GM19438 (cell line): ENCODE data around the gene GPX6.
"Not testable (repeated sequence)": the region's sequence is repeated elsewhere in the genome, so short reads cannot be mapped to it uniquely, and the experiment has no call there.

Experiments
- ATAC-seq: cut with Tn5 transposase; IDR thresholded peaks from one replicate; pipeline ENCODE4 v1.9.1; 2021; ENCODE audit warnings: low read depth; ENCODE audit not compliant: unreplicated experiment

GPX6 gene

DNA sequence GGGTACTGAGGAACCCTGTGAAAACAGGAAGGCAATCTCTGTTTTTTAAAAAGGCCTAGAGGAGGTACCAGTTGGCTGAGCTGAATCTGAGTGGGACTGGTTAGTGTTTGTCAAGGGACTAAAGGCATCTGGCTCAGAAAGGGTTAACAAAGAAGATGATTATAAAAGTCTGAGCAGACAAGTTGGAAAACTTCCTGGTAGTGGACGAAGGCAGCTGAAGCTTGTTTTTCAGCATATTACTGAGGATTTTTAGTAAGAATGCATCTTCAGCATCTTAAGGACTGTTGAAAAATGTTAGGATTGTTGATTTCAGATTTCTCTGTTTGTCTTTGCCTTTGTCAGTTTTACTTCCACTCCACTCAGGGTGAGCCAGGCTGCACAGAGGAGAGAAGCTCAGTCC lies 15.2 kb upstream of the GPX6 start:
- ATAC-seq: no peak

DNA sequence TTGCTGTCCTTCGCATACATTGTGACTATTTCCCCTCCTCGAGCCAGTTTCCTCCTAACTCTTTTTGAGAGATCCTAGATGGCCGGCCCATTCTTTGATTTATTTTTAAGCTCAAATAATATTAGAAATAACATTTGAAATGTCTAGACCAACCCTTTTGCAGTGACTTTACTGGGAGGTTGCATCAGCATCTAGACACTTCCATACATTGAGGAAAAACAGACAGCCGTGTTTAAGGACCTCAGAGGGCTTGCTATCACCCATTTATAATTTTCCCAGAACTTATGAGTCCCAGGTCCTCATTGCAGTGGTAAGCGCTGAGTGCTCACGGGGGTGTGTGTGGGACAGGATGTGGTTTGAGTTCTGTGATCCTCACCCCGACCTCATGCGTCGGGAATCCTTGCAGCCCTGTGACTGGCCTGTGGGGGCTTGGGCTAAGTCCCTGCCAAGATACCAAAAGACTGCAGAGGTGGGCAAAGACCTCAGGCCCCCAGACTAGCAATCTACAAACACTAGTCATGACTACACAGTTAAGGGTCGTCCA lies 10.0 kb upstream of the GPX6 start, which contains the start of gene GPX5:
TSS of gene GPX5 (plus strand) at position 386 of the 544 bp plus-strand sequence. CDS start at position 519, 133 bp downstream.
- ATAC-seq: no peak

DNA sequence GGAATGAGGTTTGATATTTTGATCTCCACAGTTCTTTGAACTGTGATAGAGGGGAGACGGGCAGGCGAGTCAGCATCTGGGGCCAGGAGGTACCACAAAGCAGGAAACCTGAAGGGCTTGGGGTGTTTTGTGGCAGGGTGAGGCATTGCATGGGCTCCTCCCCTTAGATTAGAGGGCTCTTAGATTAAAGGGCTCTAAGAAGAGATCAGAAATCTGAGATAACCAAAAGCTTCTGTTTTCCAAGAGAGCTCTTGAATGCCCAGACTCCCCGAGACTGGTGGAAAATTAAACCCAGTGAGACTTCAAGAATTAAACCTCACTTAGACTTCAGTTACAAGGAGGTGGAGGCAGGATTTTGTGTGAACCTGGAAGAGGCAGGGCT lies 7.6 kb upstream of the GPX6 start:
- no peak for ATAC-seq

DNA sequence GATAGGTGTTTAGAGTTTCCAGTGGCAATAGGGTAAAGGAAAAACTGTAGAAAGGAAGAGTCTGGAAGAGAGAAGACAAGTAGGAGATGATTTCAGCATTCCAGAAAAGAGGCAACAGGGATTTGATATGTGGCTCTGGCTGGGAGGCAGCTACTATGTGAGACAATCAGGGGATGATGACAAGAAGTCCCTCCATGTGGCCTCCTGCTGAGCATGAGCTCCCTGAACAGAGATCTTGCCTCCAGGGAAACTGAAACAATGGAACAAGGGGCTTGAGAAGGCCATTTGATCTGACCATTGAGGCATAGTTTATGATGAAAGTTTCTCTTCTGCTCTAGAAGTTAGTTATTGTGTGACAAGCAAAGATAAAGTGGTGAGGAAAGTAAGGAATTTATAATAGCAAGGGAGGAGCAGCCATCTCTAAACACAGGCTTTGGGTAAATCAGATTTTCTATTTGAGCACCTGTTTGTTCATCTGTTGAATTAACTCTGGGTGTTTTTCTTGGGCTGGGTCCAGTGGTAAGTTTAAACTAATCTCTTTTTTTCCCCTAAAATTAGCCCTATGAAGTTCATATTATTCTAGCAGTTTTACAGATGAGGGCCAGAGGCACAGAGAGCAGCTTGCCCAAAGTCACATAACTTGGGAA lies 7.1 kb upstream of the GPX6 start:
- no peak for ATAC-seq

DNA sequence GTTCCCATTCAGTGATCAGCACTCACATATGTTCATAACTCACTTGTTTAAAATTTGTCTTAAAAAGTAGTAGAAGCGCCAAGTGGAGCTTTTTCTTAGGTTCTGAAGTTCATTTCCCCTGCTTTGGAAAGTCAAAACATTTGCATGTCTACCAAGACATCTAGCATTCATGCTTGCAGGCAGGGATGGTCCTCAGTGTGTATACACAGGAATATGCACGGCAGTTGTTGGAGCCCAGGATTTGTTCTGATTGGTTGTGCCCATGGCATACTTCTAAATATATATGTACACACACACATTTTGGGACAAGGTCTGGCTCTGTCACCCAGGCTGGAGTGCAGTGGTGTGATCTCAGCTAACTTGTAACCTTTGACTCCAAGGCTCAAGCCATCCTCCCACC lies 2.4 kb upstream of the GPX6 start:
- ATAC-seq: no peak

DNA sequence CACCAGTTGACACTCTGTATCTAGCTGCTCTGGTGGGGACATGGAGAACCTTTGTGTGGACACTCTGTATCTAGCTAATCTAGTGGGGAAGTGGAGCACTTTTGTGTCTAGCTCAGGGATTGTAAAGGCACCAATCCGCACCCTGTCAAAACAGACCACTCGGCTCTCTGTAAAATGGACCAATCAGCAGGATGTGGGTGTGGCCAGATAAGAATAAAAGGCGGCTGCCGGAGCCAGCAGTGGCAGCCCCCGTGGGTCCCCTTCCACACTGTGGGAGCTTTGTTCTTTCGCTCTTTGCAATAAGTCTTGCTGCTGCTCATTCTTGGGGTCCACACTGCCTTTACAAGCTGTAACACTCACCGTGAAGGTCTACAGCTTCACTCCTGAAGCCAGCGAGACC lies 3.2 kb downstream of the GPX6 start:
- ATAC-seq: not testable (repeated sequence)

DNA sequence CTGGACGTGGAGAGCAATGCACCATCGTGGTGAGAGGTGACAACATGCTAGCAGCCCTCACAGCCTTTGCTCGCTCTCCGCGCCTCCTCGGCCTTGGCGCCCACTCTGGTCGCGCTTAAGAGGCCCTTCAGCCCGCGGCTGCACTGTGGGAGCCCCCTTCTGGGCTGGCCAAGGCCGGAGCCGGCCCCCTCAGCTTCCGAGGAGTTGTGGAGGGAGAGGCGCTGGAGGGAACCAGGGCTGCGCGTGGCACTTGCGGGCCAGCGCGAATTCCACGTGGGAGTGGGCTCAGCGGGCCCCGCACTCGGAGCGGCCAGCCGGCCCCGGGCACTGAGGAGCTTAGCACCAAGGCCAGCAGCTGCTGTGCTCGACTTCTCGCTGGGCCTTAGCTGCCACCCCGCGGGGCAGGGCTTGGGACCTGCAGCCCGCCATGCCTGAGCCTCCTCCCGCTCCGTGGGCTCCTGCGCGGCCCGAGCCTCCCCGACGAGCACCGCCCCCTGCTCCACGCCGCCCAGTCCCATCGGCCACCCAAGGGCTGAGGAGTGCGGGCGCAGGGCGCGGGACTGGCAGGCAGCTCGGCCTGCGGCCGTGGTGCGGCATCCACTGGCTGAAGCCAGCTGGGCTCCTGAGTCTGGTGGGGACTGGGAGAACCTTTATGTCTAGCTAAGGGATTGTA lies 3.8 kb downstream of the GPX6 start:
- no peak for ATAC-seq

DNA sequence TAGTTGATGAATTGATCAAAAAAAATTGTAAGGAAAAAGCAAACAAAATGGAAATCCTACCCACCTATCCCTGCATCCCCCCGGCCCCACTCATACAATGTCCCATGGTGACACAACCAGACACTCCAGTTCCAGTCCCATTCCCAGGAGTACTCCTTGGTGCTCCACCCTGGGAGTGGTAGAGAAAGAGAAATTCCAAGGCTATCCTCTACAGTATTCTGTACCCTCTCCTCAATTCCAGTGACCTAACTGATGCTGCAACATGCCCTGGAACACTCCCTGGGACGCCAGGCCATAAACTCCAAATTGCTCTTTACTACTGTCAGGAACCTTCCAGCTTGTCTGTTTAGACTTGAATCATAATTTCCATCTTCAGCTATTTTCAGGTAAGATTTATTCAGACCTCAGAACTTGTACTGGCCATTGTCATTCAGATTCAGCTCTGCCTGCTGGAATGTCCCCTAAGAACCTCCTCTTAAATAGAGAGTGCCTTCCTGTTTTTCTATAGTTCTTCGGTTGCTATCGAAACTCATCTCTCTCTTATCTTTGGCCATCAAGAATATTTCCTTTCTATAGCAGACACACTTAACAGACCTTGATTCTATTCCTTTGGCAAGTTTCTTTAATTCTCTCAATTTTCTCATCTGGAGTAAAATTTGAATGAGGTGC lies 8.7 kb downstream of the GPX6 start:
- ATAC-seq: no peak

DNA sequence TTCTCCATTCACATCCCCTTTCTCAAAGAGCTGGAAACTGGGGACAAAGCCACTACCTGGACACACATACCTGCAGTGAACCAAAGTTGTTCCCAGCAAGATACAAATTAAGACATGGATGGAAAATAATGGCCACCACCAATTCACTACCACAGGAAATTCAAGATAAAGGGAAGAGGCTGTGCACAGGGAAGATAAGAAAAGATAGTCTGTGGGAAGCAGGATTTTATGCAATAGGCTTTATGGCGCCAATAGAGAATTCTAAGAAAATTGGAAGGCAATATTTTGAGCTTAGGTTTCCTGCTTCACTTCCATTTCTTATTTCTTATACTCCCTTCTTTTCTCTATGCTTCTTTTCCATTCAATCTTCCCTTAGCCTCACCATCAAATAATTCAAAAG lies 9.9 kb downstream of the GPX6 start:
- no peak for ATAC-seq

DNA sequence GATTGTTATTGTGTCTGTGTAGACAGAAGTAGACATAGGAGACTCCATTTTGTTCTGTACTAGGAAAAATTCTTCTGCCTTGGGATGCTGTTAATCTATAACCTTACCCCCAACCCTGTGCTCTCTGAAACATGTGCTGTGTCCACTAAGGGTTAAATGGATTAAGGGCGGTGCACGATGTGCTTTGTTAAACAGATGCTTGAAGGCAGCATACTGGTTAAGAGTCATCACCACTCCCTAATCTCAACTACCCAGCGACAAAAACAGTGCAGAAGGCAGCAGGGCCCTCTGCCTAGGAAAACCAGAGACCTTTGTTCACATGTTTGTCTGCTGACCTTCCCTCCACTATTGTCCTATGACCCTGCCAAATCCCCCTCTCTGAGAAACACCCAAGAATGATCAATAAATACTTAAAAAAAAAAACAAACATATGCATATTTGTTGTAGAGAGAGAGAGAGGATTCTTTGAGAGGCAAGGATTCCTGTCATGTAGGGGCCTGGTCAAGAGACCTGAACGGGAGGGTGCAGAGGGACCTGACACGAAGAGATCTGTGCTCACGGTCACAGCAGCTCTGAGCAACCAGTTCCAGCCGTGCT lies 12.8 kb downstream of the GPX6 start:
- ATAC-seq: not testable (repeated sequence)

DNA sequence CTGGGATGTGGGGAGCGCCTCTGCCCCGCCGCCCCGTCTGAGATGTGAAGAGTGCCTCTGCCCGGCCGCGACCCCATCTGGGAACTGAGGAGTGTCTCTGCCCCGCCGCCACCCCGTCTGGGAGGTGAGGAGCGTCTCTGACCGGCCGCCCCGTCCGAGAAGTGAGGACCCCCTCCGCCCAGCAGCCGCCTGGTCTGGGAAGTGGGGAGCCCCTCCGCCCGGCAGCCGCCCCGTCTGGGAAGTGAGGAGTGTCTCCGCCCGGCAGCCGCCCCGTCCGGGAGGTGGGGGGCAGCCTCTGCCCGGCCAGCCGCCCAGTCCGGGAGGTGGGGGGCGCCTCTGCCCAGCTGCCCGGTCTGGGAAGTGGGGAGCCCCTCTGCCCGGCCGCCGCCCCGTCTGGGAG lies 13.5 kb downstream of the GPX6 start:
- not testable (repeated sequence) for ATAC-seq

DNA sequence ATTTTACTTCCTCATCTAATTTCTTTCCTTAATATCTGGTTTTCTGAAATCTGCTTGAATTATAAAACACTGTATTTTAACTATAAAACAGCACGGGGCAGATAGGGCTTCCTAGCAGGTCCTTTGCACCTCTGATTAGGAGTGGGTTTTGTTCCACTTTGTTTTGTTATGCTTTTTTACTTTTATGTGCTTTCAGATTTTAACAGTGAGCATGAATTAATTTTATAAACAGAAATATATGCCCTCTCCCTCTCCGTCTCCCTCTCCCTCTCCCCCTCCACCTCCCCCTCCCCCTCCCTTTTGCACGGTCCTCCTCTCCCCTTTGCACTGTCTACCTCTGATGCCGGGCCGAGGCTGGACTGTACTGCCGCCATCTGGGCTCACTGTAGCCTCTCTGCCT lies 14.3 kb downstream of the GPX6 start:
- no peak for ATAC-seq

DNA sequence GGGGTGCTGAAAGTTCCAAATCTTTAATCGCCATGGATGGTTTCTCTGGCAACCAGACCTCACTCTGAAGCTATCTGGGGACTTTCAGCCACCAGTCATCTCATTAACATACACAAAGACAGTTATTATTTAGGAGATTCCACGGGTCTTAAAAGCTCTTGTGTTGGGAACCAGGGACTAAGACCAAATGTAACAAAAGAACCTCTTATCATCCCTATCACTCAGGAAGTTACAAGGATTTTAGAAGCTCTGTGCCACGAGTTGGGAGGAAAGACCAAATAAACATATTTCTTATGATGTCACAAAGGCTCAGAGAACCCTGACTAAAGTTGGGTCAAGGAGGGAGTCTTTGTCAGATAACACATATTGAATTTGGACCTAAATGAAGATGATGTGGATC lies 17.7 kb downstream of the GPX6 start:
- no peak for ATAC-seq

DNA sequence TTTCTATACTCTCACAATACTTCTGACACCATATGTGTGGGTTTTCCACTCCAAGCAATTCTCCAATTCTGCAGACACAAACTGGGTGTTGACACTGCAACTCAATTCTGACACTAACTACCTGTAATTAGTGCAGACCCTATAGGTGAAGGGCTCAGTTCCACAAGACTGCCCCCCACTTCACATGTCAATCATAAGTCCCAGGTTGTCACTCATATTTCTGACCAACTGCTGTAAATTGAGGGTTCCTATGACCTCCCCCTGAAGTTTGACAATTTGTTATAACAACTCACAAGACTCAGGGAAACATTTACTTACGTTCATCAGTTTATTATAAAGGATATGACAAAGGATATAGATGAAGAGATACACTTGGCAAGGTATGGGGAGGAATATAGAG lies 18.3 kb downstream of the GPX6 start:
- ATAC-seq: no peak

DNA sequence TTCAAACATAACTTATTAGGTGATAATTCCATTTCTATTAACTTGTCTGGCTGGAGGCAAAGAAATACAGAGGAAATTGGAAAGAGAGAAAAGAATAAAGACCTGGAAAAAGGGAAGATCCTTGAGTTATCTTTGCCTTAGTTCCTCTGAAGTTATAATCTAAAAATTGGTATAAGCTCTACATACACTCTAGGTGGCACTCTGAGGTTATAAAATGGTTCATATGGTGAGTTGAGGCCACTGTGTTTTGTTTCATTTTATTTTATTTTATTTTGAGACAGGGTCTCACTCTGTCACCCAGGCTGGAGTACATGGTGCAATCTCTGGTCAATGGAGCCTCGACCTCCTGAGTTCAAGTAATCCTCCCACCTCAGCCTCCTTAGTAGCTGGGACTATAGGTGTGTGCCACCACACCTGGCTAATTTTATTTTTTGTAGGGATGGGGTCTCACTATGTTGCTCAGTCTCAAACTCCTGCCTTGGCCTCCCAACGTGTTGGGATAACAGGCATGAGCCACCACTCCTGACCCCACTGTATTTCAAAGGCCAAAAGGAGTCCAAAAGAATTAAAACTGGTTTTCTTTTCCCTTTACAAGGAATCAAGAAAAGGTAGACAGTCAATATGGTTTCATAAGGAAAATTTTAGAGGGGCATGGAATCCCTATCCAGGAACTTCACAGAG lies 19.4 kb downstream of the GPX6 start:
- no peak for ATAC-seq

DNA sequence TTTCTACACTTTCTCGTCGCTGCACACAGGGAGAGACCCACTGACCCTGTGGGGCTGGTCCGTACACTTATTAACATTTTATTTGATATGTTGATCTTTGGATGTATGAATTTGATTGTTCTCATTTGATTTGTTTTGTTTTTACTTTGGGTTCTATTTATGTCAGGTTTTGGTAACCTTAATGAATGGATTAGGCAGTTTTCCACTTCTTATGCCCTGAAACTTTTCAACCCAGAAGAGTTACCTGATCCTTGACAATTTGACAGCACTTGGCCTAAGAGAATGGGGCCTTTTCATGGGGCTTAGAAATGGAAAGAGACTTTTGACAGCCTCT lies 23.6 kb downstream of the GPX6 start:
- no peak for ATAC-seq

DNA sequence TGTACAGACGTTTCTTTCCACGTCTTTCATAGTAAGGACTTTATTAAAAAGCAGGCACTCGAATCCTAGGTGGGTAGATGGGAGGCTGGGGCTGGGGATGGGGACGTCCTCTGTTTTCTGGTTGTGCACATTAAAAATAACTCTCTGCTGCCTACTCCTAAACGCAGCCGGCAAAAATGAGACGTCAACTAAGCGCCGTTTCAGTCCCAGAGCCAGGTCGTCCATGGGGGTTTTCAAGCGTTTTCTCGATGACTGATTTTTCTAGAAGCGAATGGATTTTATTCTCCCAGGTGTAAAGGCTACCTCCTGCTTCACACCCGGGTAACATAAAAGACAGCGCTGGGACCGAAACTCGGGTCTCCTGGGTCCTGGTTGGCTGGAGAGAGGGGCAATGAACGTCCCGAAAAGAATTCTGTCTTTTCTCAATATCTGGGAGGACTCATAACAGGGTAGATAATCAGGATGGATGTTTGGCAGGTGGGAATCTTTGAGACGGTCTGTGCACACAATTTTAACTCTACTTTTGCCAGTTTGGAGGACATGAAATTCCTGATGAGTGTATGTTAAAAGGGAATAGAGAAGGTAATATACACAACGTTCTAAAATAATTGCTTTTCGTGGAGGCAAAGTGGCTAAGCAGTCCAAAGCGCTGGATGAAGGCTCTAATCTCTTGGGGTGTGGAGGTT lies 25.2 kb downstream of the GPX6 start:
- no peak for ATAC-seq

DNA sequence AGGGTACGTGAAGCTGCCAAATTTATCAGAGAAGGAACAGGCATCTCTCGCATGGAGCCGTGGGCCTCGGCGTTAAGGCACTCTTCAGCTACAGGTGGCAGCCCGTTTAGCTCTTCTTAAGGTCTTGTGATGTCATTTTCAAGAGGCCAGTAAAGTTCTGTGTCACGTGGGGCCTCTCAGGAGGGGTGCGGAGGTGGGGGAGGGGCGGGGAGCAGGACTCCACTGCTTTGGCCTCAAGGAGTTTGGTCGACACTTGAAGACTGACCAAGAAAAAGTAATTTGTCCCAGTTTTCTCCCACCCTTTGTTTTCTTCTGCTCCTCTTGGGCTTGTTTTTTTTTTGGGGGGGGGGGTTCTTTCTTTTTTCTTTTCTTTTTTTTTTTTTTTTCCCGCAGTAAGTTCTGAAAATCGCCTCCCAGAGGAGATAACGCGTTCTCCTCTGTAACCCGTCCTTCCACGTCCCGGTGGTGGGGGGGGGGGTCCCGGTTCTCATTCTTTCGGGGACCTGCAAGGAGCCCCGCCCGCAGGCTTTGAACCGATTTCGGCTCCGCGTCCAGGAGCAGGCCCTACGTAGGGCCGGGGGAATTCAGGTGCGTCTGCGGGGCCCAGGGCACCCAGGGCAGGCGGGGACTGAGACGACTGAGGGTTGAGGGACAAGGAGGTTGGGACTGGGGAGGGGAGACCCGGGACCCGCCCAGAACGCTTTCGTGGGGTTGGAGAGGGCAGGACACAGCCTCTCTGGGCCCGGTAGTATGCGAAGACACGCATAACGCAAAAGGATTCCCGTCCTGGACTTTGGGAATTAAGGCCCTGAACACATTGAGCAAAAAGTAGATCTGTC lies 26.0 kb downstream of the GPX6 start:
- peak; percentile 61 for ATAC-seq

DNA sequence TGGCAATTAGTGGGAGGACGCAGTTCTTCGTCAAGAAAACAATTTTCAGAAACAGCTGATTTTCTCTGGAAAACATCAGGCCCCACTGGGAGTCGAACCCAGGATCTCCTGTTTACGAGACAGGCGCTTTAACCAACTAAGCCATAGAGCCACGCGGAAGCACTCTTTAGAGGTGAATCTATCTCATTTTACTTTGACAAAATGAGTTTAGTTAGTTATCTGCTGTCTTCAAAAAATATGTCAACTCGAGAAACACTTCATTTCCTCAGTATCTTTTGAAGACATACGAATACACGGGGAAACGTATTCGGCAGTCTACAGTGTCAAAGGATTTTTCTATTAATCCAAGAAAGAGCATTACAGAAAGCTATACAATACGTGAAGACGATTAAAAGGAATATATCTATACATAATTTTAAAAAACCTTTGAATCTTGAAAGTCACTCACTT lies 26.7 kb downstream of the GPX6 start:
- ATAC-seq: no peak
